CD14-positive monocyte (primary cell): ENCODE data around the gene COL21A1. TPM values are rescaled to one million over a fixed set of nuclear protein-coding genes. Genes with fewer than 3 reads are reported as not detected.

ENCODE experiments used
- DNase-seq, 3 donors: peaks; one replicate each; pipeline ENCODE4 v3.0.0-alpha.2; 2011 to 2022
- H2AFZ ChIP-seq: 2 replicates; pipeline ENCODE4 v1.6.0; 2012; ENCODE audit warnings: mild to moderate bottlenecking, low read depth, low read length, inconsistent platforms; ENCODE audit not compliant: insufficient read depth, poor library complexity, severe bottlenecking
- H3K27ac ChIP-seq, 2 donors: 1 replicate in 1 of 2; 2 replicates in 1 of 2; pipeline ENCODE4 v1.5.1; 2012 to 2013; ENCODE audit warnings: low read length in 2 of 2, control low read depth in 1 of 2, inconsistent platforms in 1 of 2, low read depth in 1 of 2, mild to moderate bottlenecking in 1 of 2
- H3K27me3 ChIP-seq, 2 donors: one replicate each; pipeline versions ENCODE4 v1.6.0 to v1.6.1; 2011 to 2013; ENCODE audit warnings: low read length in 2 of 2; ENCODE audit not compliant: control insufficient read depth in 2 of 2, insufficient read depth in 2 of 2
- H3K36me3 ChIP-seq, 2 donors: replicated peaks in 1 of 2; 1 replicate in 1 of 2; 2 replicates in 1 of 2; pipeline versions ENCODE4 v1.5.1 to v1.6.1; 2012 to 2013; ENCODE audit warnings: low read length in 2 of 2, control low read depth in 1 of 2, inconsistent platforms in 1 of 2, mild to moderate bottlenecking in 1 of 2; ENCODE audit not compliant: insufficient read depth in 2 of 2, control insufficient read depth in 1 of 2
- H3K4me1 ChIP-seq, 2 donors: 1 replicate in 1 of 2; 2 replicates in 1 of 2; pipeline versions ENCODE4 v1.5.1 to v1.6.1; 2012 to 2013; ENCODE audit warnings: low read length in 2 of 2, control low read depth in 1 of 2, inconsistent platforms in 1 of 2, mild to moderate bottlenecking in 1 of 2, moderate library complexity in 1 of 2; ENCODE audit not compliant: insufficient read depth in 2 of 2, control insufficient read depth in 1 of 2
- H3K4me2 ChIP-seq: replicated peaks from 2 replicates; pipeline ENCODE3; 2012; ENCODE audit warnings: low read length, moderate library complexity, mild to moderate bottlenecking; ENCODE audit not compliant: poor library complexity, severe bottlenecking; ENCODE audit errors: extremely low read depth
- H3K4me3 ChIP-seq, 3 experiments: fragments of 200-600 bp in 1 of 3; sonication (generic) in 1 of 3; replicated peaks in 1 of 3; 1 replicate in 2 of 3; 2 replicates in 1 of 3; pipeline ENCODE4 v1.5.1; 2011 to 2013; ENCODE audit warnings: low read length in 3 of 3, mild to moderate bottlenecking in 3 of 3, control low read depth in 2 of 3, low read depth in 2 of 3, inconsistent platforms in 1 of 3, moderate library complexity in 1 of 3
- H3K79me2 ChIP-seq: 2 replicates; pipeline ENCODE4 v1.6.0; 2012; ENCODE audit warnings: mild to moderate bottlenecking, control low read depth, inconsistent platforms, low read length, moderate library complexity; ENCODE audit not compliant: insufficient read depth
- H3K9ac ChIP-seq: 2 replicates; pipeline ENCODE4 v1.6.0; 2017; ENCODE audit warnings: low read length, mild to moderate bottlenecking; ENCODE audit not compliant: insufficient read depth, poor library complexity, severe bottlenecking
- H3K9me3 ChIP-seq, 2 donors: replicated peaks in 1 of 2; 1 replicate in 1 of 2; 2 replicates in 1 of 2; pipeline versions ENCODE4 v1.5.1 to v1.6.1; 2012 to 2013; ENCODE audit warnings: low read length in 2 of 2, control low read depth in 1 of 2; ENCODE audit not compliant: control insufficient read depth in 1 of 2, insufficient read depth in 1 of 2
- H4K20me1 ChIP-seq: 2 replicates; pipeline ENCODE4 v1.6.0; 2012; ENCODE audit warnings: mild to moderate bottlenecking, low read length, control low read depth, moderate library complexity; ENCODE audit not compliant: insufficient read depth
- H3K27ac Mint-ChIP-seq, 7 donors: one replicate each; pipeline ENCODE4 v1.8.0; 2020; ENCODE audit warnings: mild to moderate bottlenecking in 7 of 7, mixed read lengths in 7 of 7, moderate library complexity in 6 of 7, inconsistent platforms in 2 of 7
- H3K27me3 Mint-ChIP-seq, 3 donors: one replicate each; pipeline ENCODE4 v1.8.0; 2021 to 2022; ENCODE audit warnings: low read depth in 3 of 3, mild to moderate bottlenecking in 3 of 3, mixed read lengths in 3 of 3, moderate library complexity in 3 of 3, inconsistent platforms in 1 of 3
- H3K36me3 Mint-ChIP-seq, 2 donors: one replicate each; pipeline ENCODE4 v1.8.0; 2020; ENCODE audit warnings: mixed read lengths in 2 of 2, inconsistent platforms in 1 of 2, mild to moderate bottlenecking in 1 of 2
- H3K4me1 Mint-ChIP-seq: one replicate; pipeline ENCODE4 v1.8.0; 2020; ENCODE audit warnings: mild to moderate bottlenecking, mixed read lengths
- H3K4me3 Mint-ChIP-seq, 2 donors: one replicate each; pipeline ENCODE4 v1.8.0; 2020; ENCODE audit warnings: mild to moderate bottlenecking in 2 of 2, mixed read lengths in 2 of 2, moderate library complexity in 1 of 2
- H3K9me3 Mint-ChIP-seq, 7 donors: one replicate each; pipeline ENCODE4 v1.8.0; 2020 to 2022; ENCODE audit warnings: mixed read lengths in 7 of 7, mild to moderate bottlenecking in 6 of 7, moderate library complexity in 6 of 7, inconsistent platforms in 2 of 7
- CTCF ChIP-seq: fragments of 200-600 bp; IDR thresholded peaks from one replicate; pipeline ENCODE4 v1.8.0; 2022; ENCODE audit warnings: antibody characterized with exemption, mild to moderate bottlenecking
- WGBS: methylation state at CpG from one replicate; pipeline ENCODE4 v1.1.5; 2013; ENCODE audit warnings: missing lambda C conversion rate; ENCODE audit not compliant: insufficient coverage; 5-methylcytosine and 5-hydroxymethylcytosine counted together
- intact Hi-C, 2 donors: fragments of 100-400 bp; cut with micrococcal nuclease; formaldehyde crosslinking; loops; one replicate each; pipeline versions ENCODE4 v1.15.0 to v1.15.1; 2023
- polyA plus RNA-seq, 3 donors: library from polyadenylated mRNA; depleted of rRNA in 1 of 3; unstranded in 2 of 3; stranded (reverse) in 1 of 3; fragments of 300-500 nt in 2 of 3; fragments of >200 nt in 1 of 3; fragmentation: Illumina TruSeq in 2 of 3; gene quantifications; 1 replicate in 2 of 3; 2 replicates in 1 of 3; pipeline ENCODE4 v1.2.3, GENCODE V29; 2012 to 2021

Gene COL21A1
- polyA plus RNA-seq, 3 donors, result 0.03 TPM; not detected in 2

- Mint-ChIP-seq H3K36me3 (no peaks in the 10 kb centered on the region), H3K4me1 (no peaks in the 10 kb centered on the region), H3K27me3 (peaks cover 0 to 3% (median 0%) of the 10 kb centered on the region in 3 donors), H3K27ac (no peak overlapping the region), H3K4me3 (no peak overlapping the region), H3K9me3 (peaks cover 0 to 6% (median 2%) of the 10 kb centered on the region in 7 donors)
- no peaks in the 10 kb centered on the region for H3K9me3 ChIP-seq
- no peaks in the 10 kb centered on the region for H3K4me1 ChIP-seq
- no peak overlapping the region for H2AFZ ChIP-seq
- H3K27ac ChIP-seq, result no peak overlapping the region
- intact Hi-C loops, result no loop called here
- no peaks in the 10 kb centered on the region for H4K20me1 ChIP-seq
- no peaks in the 10 kb centered on the region for H3K27me3 ChIP-seq
- no peak for TF ChIP-seq CTCF
- no peak overlapping the region for H3K4me3 ChIP-seq
- WGBS, result no CpG with 5 or more reads among the region's 2 CpGs
- H3K79me2 ChIP-seq, result no peaks in the 10 kb centered on the region
- H3K4me2 ChIP-seq, result no peak overlapping the region
- H3K36me3 ChIP-seq, result no peaks in the 10 kb centered on the region
- no peak for DNase-seq
- H3K9ac ChIP-seq, result no peak overlapping the region
Measured at GRCh38 chr6:56021943-56022342, 225.4 kb downstream of the COL21A1 start.

DNA sequence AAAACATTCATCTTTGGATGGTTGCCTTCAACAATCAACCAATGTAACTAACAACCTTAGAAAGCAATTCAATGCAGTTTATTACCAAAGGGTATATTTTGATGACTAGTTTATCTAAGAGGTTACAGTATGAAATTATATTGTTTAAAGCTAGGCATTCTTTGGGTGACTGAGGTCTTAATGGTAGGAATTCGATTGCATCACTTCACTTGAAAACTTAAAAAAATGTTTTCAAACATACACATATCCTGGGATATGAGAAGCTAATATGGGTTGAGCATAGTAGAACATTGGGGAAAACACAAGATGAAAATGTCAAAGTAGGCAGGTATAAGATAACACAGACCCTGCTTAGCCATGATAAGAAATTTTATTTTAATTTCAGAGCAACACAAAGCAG, 227.4 kb downstream of the COL21A1 start:
- no peak overlapping the region for H3K27ac Mint-ChIP-seq
- peaks cover 1 to 5% (median 5%) of the 10 kb centered on the region in 3 donors for H3K27me3 Mint-ChIP-seq
- WGBS, result no CpG with 5 or more reads among the region's 1 CpG
- Histone ChIP-seq H3K9ac (no peak overlapping the region), H3K27me3 (no peaks in the 10 kb centered on the region), H3K36me3 (no peaks in the 10 kb centered on the region), H3K79me2 (no peaks in the 10 kb centered on the region), H4K20me1 (no peaks in the 10 kb centered on the region), H3K4me3 (no peak overlapping the region), H3K9me3 (no peaks in the 10 kb centered on the region), H3K4me2 (no peak overlapping the region), H3K4me1 (no peaks in the 10 kb centered on the region), H2AFZ (no peak overlapping the region), H3K27ac (no peak overlapping the region)
- TF ChIP-seq CTCF, result no peak
- no peak for DNase-seq
- no peak overlapping the region for H3K4me3 Mint-ChIP-seq
- peaks cover 0 to 7% (median 4%) of the 10 kb centered on the region in 7 donors for H3K9me3 Mint-ChIP-seq
- no peaks in the 10 kb centered on the region for H3K4me1 Mint-ChIP-seq
- intact Hi-C loops, result no loop called here
- H3K36me3 Mint-ChIP-seq, result no peaks in the 10 kb centered on the region
